Omental fat pad (tissue), 4 donors: ENCODE data around the gene ESYT1. TPM values are rescaled to one million over a fixed set of nuclear protein-coding genes. Genes with fewer than 3 reads are reported as not detected.

Experiments used
- ATAC-seq: fragments of 150-250 bp; one replicate; pipeline ENCODE4 v1.9.1; 2016; ENCODE audit warnings: mild to moderate bottlenecking, moderate library complexity; ENCODE audit not compliant: low FRiP score
- DNase-seq: peaks from one replicate; pipeline ENCODE4 v3.0.0-alpha.2; 2019; ENCODE audit warnings: low spot score
- total RNA-seq, 4 donors: library from RNA; depleted of rRNA; stranded (reverse); fragments of >200 nt; gene quantifications; one replicate each; pipeline ENCODE4 v1.1.0, GENCODE V29; 2016
- TF ChIP-seq, protein P1 (sequence below), 3 donors: fragments of 450-650 bp; IDR thresholded peaks; one replicate each; pipeline ENCODE4 v1.5.1; 2016 to 2017; ENCODE audit warnings: antibody characterized with exemption in 3 of 3, mild to moderate bottlenecking in 3 of 3, moderate library complexity in 2 of 3

ESYT1 gene
- total RNA-seq, 4 donors from 2014 or later = 129 to 447 (median 345) TPM

DNA sequence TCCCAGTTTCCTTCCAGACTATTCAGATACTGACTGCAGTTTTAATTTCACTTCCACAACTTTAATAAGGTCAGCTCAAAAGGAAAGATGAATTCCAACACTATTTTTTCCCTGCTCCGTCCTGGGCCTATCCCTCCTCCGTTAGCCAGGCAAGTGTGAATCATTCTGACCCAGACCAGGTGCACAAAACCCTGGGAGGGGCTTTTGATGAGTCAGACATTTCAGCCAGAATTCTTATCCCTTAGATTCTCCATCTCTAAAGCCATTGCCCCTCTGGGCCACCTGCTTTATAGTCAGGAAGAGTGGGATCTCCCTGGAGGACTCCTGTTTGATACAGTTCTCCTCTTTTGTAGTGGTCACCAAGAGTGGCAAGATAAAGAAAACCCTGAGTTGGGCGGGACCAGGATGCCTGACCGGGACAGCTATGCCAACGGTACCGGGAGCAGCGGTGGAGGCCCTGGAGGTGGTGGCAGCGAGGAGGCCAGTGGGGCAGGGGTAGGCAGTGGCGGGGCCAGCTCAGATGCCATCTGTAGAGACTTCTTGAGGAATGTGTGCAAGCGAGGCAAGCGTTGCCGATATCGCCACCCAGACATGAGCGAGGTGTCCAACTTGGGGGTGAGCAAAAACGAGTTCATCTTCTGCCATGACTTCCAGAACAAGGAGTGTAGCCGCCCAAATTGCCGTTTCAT, 7.8 kb upstream of the ESYT1 start:
- TF ChIP-seq, protein P1, sequence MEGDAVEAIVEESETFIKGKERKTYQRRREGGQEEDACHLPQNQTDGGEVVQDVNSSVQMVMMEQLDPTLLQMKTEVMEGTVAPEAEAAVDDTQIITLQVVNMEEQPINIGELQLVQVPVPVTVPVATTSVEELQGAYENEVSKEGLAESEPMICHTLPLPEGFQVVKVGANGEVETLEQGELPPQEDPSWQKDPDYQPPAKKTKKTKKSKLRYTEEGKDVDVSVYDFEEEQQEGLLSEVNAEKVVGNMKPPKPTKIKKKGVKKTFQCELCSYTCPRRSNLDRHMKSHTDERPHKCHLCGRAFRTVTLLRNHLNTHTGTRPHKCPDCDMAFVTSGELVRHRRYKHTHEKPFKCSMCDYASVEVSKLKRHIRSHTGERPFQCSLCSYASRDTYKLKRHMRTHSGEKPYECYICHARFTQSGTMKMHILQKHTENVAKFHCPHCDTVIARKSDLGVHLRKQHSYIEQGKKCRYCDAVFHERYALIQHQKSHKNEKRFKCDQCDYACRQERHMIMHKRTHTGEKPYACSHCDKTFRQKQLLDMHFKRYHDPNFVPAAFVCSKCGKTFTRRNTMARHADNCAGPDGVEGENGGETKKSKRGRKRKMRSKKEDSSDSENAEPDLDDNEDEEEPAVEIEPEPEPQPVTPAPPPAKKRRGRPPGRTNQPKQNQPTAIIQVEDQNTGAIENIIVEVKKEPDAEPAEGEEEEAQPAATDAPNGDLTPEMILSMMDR (IDR thresholded peaks at IDR 0.05) = no peak
- ATAC-seq (no peak), DNase-seq (no peak)

DNA sequence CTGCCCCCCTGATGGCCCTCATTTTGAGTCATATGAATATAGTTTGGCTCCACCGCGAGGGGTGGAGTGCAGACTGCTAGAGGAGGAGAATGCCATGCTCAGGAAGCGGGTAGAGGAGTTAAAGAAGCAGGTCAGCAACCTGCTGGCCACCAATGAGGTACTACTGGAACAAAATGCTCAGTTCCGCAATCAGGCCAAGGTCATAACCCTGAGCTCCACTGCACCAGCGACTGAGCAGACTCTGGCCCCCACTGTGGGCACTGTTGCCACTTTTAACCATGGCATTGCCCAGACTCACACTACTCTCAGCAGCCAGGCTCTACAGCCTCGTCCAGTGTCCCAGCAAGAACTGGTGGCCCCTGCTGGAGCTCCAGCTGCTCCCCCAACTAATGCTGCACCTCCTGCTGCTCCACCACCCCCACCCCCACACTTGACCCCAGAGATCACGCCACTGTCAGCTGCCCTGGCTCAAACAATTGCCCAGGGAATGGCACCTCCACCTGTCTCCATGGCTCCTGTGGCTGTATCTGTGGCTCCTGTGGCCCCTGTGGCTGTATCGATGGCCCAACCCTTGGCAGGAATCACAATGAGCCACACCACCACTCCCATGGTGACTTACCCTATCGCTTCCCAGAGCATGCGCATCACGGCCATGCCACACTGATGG, 6.7 kb upstream of the ESYT1 start:
- ATAC-seq (no peak), DNase-seq (no peak)
- TF ChIP-seq, protein P1 (IDR thresholded peaks at IDR 0.05) = no peak

DNA sequence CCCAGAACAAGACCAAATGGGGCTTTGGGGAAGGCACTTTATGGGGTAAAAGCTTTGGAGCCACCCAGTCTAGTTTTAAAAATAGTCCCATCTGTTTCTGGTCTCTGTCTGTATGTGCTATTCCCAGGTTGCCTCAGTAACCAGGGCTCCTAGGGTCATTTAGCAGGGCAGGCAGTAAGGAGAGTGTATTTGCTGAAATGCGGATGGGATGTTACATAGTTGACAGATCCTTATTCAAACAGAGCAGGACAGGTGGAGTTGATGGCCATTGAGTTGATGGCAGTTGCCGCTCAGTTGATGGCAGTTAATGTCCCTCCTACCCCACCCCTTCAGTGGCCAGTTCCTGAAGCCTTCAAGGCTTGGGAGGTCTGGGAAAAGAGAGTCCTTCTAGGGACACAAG, 5.4 kb upstream of the ESYT1 start:
- ATAC-seq (no peak), DNase-seq (no peak)
- TF ChIP-seq, protein P1 (IDR thresholded peaks at IDR 0.05) = no peak

DNA sequence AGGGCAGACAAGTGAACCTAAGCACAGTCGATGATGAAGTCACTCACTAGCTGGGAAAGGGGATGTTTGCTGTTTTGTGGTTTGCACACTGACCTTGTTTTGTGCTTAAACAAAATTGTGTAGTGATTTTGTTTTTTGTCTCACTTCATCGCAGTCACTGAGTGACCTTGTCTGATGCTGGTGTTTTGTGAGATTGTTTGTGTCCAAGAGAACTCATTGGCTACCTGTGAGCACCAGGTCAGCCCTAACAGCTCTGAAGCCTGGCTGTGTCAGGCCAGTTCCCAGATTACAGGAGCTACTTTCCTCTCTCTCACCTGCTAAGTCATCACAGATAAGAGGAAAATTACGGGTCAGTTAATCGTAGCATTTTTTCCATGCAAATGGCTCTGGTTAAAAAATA, 3.9 kb upstream of the ESYT1 start:
- no peak for ATAC-seq
- no peak for DNase-seq
- TF ChIP-seq, protein P1 (IDR thresholded peaks at IDR 0.05) = no peak

DNA sequence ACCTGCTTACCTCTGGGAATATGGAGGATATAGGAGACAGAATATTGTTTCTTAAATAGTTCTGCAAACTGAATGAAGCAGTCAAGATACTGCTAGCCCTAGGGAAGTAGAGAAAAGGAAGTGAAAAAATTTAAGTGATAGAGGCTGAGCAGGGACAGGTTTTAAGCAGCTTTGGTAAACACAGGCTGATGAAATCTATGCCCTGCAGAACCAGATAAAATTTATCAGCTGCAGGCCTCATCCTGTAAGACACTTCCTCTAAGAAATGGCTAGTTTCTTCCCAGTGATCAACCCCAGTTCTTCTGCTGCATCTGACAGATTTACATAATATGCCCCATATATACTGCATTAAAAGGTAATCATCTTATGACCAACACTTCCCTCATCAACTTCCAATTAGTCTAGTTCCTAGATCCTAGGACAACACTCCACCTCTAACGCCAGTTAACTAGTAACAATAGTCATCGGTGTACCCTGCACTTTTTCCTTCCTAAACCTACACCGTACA, 1.3 kb upstream of the ESYT1 start:
- no peak for DNase-seq
- TF ChIP-seq, protein P1 (IDR thresholded peaks at IDR 0.05) = no peak
- ATAC-seq = no peak

DNA sequence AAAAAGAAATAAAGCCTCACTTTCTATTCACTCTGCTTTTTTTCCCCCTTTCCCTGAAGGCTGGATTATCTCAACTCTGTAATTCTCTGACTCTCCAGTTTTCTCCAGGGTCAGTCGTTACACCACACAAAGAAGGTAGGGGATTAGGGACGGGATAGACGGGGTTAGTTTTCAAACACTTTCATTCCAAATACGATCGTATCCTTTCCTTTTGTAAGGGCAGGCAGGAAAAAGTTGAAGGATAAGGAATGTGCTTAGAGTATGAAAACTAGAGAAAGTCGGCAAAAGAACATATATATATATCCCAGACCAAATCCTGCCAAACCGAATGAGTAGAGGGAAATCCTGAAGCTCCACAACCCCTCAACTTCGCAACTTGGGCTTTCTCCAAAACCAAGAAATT, 581 bp upstream of the ESYT1 start:
- TF ChIP-seq, protein P1 (IDR thresholded peaks at IDR 0.05) = no peak
- ATAC-seq (peak; percentile 2), DNase-seq (no peak)
